ENCODE results near the gene CAMK2A.
"Not testable (repeated sequence)": the region's sequence is repeated elsewhere in the genome, so short reads cannot be mapped to it uniquely, and the experiment has no call there.

CAMK2A gene

DNA sequence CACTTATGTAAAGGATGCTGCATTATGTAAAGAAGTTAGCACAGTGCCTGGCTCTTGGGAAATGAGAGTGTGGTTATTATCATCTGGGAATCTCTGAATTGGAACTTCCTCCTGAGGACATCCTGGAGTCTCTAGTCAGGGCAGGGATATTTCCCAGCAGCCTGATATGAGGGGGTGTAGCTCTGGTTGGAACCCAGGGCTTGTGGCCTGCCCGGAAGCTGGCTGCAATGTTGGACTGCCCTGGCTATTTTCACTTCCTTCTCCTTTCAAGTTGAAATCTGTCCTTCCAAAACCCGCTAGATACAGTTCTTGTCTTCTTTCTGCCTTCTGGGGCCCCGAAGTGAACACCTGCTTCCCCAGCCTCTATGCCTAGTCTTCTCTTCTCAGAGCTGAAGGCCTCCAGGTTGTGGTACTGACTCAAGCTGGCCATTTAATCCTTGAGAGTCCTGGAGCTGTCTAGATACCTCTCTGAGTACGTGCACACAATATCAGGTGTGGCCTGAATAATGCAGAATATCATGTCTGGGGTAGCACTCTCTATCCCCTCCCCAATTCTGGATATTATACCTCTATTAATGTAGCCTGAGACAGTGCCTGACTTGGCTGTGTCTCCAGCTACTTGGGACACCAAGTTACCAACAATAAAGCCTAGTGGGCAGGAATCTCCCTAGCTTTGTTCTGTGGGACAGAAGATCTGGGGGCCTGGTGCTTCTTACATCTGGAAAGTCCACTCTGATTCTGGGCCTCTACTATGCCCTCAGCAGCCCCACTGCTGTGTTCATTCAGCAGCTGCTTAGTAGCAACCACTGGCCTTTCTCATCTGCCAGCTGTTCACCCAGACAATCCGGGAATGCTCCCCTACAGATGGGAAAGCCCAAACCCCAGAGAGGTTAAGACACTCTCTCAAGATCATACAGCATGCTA is 54.7 kb downstream of the CAMK2A start:
- no peak for DNase-seq

DNA sequence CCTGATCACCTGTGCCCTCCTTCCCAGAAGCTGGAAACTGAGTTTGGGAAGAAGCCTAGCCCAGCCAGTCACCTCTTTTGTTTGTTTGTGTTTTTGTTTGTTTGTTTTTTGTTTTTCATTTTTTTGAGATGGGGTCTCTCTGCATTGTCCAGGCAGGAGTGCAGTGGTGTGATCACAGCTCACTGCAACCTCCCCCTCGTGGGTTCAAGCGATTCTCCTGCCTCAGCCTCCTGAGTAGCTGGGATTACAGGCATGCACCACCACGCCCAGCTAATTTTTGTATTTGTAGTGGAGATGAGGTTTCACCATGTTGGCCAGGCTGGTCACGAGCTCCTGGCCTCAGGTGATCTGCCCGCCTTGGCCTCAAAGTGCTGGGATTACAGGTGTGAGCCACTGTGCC is 55.9 kb downstream of the CAMK2A start:
- not testable (repeated sequence) for DNase-seq

DNA sequence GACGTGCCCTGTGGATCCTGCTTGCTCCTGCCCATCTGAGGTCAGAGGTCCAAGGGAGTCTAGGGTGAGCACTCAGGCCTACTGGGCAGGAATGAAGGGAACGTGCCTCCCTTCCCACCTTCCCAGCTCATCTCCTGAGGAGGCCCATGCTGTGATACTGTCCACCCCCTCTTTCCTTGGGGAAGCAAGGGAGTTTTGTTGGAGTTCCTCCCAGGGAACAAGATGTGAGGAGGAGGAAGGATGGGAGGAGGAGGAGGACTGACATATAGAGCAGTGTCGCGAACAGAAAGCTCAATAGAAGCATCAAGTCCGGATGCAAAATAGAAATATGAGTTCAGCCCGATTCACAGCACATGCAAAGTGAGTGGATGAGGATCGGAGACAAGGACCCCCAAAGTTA is 58.7 kb downstream of the CAMK2A start:
- no peak for DNase-seq

DNA sequence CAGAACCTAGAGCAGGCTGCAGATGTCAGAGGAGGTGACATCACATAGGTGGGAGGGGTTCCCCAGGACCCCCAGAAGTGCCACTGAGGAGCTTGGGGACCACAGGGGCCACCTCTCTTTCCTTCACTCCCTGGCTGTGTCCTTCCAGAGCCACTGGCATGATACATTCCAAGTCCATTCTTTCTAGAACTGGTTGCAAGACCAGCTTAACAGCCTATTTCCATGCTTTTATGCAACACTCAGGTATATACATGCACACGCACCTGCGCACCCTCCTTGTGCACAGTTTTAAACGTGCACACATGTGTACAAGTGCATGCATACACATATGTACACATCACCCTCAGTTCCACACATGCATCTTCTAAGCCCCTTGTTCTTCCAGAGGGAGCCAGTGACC is 60.0 kb downstream of the CAMK2A start:
- no peak for DNase-seq

DNA sequence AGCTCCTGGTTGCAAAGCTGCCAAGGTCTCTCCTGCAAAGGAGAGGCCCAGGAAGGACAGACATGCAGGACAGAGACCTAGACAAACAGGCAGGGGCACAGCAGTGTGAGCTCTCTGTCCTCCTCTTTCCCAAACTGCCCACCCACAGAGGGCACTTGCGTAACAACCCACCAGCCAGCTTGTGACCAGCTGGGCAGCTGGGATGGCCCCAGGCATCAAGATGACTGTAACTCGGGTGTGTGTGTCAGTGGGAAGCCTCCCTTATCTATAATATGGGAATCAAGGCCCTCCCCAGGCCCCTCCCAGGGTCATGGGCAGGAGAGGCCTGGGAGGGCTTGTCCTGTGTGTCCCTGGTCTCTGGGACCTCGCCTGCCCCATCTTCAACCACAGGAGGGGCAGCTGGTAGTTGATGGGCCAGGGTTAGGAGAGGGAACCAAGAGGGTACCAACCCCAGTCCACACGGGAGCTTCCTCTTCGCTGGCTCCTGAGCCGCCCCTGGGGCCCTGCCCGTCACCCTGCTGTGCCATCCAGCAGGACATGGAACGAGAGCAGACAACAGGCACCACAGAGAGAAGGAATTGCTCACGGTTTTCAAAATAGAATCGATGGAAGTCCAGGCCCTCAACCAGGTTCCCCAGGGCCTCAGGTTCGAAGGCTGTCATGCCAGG is 61.8 kb downstream of the CAMK2A start:
- DNase-seq, result no peak

DNA sequence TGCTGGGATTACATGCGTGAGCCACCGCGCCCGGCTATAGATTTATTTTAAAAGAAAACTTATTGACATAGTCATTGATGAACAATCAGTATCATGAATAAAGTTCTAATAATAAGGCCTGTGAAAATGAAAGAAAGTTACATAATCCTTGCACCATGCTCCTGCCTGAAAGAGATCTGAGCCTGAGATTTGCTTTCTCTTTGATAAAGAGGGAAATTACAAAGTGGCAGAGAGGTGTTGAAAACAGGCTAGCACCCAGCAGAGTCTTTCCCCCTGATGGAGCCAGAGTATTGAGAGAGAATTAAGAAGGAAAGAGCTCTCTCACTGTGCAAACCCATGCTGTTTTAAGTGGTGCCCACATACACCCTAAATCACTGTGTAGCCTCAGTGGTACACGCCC is 62.5 kb downstream of the CAMK2A start:
- no peak for DNase-seq

DNA sequence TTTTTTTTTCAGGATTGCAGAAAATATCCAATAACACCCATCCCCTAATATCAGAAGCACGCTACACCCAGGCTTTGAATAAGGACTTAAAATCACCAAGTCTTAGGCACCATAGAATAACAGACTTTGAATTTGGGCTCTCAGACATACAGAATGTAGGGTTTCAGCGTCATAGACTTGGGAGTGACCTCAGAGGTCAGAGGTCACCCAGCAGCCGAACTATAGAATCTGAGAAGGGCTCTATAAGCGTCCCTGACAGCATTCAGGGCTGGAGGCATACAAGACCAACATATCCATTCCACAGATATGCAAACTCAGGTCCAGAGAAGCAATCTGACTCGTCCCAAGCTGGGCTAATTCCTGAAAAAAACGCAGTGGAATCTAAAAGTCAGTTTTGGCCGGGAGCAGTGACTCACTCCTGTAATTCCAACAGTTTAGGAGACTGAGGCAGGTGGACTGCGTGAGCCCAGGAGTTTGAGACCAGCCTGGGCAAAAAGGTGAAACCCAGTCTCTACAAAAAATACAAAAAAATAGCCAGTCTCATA is 65.0 kb downstream of the CAMK2A start:
- no peak for DNase-seq

DNA sequence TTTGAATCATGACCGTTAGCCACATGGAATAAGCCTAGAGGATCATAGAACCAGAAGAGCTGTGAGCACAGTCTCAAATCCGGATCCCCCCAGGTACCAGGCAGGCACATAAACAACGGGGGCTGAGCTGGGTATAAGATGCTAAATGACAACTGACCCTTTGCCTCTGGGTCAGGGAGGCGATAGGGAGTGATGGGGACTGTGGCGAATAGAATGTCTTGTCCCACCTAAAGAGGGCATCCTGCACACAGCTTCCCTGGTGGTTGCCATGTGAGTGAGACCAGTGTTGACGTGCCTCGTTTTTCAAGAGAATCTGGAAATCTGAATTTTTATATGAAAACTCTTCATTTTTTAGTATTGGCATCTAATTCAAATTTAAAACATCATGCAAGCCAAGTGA is 66.1 kb downstream of the CAMK2A start:
- DNase-seq, result no peak

DNA sequence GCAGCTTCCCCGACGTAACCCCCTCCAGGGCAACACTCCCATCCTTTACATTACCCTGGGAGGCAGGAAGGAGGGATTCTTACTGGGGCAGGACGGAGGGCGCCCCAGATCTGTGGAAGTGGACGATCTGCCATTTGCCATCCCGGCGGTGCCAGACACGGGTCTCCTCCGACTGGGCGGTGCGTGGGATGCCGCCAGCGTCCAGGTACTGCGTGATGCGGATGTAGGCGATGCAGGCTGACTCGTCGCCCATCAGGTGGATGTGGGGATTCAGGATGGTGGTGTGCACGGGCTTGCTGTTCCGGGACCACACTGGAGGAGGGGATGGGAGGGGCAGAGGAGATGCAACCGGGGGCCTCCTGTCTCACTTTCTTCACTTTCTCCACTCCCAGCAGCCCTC is 66.7 kb downstream of the CAMK2A start:
- no peak for DNase-seq

DNA sequence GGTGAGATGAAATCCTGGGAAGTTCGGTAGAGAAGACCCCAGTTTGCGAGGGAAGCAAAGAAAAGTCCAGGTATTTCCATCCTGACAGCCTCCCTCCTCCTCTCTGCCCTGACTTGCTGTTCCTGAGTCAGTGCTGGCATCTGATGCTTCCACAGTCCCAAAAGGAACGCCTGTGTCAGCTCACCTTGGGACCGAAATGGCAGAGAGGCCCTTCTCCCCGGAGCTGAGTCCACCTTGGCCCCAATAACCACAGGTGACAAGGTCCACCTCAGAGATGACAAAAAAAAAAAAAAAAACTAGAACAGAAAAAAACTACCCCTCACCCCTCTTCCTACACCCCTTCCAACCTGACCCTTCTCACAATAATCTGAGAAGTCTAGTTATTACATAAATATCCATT is 68.1 kb downstream of the CAMK2A start:
- DNase-seq, result no peak

DNA sequence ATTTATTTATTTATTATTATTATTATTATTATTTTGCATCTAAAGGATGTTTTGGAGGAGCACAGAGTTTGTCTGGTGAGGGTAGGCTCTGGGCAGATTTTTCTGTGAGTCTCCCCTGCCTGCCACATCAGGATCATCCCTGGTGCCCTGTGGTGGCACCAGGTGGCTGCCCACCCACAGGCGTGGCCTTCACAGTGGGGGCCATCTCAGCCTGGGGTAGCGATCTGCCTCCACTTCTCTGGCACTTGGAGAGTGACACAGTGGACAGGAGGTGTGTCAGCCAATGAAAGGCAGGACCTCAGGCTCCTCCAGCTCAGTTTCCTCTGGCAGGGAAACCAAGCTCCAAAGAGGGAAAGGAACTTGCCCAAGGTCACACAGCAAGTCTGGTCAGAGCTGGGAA is 69.7 kb downstream of the CAMK2A start:
- DNase-seq, result no peak

DNA sequence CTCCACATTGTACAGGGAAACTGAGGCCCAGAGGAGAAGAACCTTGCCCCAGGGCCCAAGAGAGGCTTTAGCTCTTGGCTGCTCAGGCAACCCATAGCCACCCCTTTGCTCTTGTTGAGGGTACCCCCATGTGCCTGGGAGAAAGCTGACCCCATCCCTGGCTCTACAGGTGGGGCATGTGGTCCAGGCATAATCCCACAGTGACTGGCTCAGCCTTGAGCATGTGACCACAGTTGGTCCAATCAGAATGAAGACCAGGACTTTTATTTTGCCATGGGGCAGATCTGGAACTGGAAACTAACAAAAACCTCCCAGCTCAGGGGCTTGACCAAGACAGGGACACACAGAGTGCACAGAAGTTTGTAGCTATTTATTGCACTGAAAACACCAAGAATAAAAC is 70.4 kb downstream of the CAMK2A start:
- no peak for DNase-seq

DNA sequence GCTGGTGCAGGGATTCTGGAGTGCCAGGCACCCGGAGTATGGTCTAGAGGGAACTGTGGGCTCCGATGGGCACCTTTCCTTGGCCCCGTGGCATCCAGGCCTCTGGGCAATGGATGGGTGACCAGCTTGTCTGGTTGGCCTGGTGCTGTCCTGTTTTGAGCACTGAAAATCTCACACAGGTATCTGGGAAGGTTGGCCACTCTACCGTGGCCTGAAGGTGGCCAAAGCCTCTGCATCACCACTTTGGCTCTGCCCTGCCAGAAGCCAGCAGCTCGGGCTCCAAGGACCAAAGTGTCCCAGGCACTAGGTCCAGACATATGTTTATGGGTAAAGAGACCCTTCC is 70.9 kb downstream of the CAMK2A start:
- no peak for DNase-seq

DNA sequence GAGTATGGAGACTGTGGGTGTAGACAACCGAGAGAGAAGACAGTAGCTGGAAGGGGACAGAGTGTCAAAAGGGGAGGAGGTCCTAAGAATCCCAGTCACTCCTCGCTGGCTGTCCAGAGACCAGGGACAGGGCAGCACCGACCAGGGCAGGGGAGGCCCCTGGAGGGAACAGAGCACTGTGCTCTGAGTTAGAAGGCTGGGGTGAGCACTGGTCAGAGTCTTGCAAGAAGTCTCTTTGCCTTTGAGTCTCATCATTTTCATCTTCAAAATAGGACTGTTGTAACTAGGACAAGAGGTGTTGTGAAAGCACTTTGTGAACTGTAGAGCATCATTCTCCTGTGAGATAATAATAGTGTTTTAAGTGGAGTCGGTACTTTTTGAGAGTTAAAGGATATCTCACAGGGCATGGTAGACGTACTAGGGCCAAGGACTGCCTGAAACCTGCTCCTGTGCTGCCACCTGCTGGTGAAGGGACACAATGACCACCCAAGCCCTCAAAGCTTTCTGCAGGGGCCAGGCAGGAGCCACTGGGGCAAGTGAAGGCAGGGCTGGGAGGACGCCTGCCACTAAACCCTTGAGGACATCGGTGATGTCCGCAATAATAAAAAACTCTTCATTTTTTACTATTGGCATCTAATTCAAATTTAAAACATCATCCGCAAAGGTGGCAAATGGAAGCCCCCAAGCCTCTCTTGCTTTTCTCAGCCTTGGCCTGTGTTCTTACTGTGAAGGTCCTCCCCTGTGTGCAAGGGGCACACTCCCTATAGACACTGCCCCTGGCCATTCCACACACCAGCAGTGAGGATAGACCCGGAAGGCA is 71.5 kb downstream of the CAMK2A start:
- DNase-seq, result peak; percentile 89

DNA sequence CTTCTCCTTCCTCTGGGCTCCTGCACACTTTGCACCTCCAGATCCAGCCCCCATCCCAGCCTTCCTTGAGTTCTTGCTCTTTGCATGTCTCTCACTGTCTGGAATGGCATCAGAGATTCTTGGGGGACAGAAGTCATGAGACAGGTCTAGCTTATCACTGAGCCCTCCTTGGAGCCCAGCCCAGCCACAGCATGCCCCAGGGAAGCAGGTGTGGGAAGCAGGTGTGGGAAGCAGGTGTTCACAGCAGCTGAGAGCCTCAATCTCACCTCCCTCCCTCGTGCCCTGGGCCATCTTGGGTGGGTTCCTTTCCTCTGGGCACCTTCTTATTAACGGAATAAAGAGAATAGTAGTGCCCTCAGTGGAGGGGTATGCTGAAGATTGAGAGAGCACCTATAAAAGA is 72.5 kb downstream of the CAMK2A start:
- DNase-seq, result no peak

DNA sequence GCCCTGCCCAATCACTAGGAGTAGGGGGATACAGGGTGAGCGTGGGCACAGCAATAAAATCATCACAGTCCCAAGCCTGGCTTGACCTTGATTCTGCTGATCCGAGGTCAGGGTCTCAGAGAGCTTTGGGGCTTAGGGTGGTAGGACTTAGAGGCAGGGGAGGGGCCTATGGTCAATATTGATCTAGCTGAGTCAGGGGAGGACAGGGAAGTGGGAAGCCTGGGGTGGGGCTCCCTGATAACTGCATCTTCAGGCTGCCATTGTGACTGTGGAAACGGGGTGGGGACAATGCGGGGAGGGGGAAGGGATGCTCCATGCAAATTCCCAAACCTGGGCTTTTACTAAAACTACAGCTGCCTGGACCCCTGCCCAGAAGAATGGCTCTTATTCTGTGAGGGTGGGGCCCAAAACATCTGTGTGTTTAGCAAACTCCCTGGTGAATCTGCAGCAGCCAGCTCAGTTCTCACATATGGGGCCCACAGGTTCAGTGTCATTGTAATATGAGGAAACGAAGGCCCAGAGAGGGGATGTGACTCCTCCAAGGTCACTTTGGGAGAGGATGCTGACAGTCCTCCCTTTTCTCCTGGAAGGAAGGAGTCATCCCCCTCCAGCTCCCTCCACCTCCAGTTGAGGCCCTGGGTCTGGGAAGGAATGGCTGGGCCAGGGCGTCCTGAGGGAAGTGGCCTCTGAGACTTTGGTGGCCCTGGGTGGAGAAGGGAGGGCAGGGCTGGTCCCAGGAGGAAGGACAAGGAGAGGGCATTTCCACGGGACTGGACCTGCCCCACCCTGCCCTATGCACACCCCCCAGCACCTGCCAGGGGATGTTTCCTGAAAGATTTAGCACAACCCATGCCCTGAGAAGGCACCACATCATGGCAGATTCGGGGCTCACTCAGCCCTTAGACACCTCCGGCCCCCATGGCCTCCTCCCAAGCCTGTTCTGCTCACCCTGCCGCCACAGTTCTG is 73.3 kb downstream of the CAMK2A start:
- DNase-seq, result no peak

DNA sequence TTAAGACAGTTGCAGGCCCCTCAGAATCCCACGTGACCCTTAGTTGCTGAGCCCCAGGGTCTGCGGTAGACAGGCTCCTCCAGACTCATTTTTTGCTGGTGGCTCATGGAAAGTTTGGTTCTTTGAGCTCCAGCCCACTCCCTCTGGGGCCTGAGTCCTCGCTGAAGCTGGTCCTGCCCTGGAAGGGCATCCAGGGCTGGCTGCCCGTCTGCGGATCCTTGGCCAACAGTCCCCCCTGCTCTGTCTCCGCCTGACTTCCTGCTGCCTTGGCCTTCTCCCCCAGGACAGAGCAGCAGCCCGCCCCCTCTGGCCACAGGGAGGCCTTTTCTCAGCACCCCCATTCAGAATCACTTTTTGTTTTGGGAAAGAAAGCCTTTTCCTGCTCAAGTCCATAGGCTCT is 75.3 kb downstream of the CAMK2A start:
- no peak for DNase-seq

DNA sequence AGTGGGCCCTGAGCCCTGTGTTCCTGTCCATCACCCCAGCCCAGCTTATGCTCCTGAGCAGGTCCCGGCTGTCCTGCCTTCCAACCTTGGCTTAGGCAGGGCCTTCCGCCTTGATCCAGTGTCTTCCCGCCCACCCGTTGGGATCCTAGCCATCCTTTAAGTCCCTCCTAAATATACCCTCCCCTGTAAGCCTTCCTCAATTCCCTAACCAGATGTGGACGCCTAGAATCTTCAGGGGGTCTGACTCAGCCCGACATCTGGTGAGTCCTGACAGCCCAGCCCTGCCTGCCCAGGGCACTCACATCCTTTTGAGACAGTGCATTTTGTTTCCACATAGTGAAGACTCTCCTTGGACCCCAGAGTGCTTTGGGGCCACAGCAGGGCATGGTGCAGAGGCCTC is 76.0 kb downstream of the CAMK2A start:
- no peak for DNase-seq

DNA sequence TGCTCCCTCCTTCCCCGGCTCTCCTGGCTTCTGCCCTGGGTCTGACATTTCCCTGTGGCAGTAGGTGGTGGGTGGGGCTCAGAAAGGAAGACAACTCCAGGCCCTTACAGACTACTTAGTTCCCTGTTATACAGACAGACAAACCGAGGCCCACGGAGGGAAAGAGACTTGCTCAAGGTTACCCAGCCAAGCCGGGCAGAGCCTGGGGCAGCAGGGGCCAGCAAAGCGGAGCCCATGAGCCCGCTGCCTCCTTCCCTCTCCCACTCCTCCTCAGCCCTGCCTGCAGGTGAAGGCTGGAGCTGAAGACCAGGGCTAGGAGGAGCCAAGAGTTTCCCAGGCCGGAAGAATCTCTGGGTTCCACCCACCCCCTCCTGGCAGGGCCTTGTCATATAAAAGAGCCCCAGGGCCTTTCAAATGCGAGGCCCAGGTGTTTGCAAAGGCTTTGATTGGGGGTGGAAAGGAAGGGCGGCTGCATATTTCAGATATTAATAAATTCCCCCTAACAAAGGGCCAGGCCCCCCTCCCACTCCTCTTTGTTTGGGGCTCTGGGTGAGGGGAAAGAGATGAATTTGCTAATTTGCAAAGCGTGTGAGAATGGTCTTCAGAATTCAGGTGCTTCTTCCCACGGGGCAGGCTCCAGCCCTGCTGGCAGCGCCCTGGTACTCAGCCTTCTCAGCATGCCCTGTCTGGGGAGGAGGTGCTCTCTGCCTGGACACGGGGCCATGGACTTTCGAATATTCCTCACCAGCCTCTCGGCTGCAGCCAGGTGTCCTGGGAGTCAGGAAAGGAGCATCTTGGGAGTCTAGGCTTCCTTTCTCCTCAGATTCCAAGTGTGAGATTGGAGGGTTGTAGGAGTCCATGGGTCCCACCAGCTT is 78.2 kb downstream of the CAMK2A start:
- DNase-seq, result no peak

DNA sequence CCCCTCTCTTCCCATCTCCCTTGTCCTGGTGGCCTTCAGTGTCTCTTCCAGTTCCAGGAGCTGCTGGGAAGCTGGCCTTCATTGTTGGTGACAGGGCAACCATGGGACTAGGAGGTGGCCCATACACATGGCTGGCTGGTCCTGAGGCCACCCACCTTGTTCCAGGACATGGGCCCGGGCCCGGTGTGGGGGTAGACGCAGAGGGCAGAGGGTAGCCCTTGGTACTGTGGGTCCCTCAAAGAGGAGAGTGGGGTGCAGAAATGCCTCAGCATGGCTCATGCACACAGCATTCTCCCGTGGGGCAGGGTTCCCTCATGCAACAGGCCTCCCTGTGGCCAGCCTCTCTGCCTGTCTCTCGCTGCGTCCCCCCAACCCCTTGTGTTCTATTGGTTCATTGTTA is 78.9 kb downstream of the CAMK2A start:
- DNase-seq, result no peak

DNA sequence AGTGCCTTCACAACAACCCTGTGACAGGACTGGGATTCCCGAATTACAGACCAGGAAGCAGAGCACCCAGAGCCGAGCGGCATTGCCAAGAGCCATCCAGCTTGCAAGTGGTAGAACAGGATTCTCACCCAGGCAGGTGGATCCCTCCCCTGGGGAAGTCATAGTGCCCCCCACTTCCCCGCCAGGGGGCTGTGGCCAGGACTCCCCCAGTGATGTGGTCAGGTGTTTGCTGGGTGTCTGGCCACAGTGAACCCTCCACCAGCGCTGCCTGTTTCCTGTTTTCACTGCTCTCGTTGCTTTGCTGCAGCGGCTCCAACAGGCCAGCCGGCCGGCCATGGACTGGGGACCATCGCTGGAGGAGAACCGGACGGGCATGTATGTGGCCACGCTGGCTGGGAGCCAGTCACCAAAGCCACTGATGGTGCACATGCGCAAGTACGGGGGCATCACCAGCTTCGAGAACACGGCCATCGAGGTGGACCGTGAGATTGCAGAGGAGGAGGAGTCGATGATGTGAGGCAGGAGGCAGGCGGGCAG is 80.4 kb downstream of the CAMK2A start:
- DNase-seq, result no peak
